Bladder microvascular endothelial cell (primary cell): Measurements from ENCODE around the gene SOX13. TPM values are rescaled to one million over a fixed set of nuclear protein-coding genes. Genes with fewer than 3 reads are reported as not detected.

Experiments
- total RNA-seq: library from RNA; depleted of rRNA; stranded (reverse); fragments of >200 nt; gene quantifications from 2 replicates; pipeline ENCODE4 v1.2.3, GENCODE V29; 2014

SOX13 gene
- total RNA-seq: 11.2 and 25.6 TPM in 2 replicates

GRCh38 chr1:204072931-204073836 is at the start of gene SOX13:
SOX13 (plus strand) TSS chr1:204073115; CDS start chr1:204112916, 39,801 bp downstream.

GRCh38 chr1:204151552-204152309 is 78.8 kb downstream of the SOX13 start, which contains the start of gene ETNK2:
ETNK2 (minus strand) TSS chr1:204152044; CDS start chr1:204151852, 192 bp downstream.

GRCh38 chr1:204166219-204166618 is 93.3 kb downstream of the SOX13 start, which contains the start of gene REN:
REN (minus strand) TSS chr1:204166337; CDS start chr1:204166293, 44 bp downstream.

Other genes starting within 250 kb of the SOX13 start
- 52.1 and 65.1 TPM in 2 replicates for gene SNRPE, start 211.5 kb upstream of the SOX13 start, total RNA-seq
- gene ETNK2, start 78.9 kb downstream of the SOX13 start, total RNA-seq: 6.2 and 15.5 TPM in 2 replicates
- under 0.01 and 0.19 TPM in 2 replicates for gene REN, start 93.2 kb downstream of the SOX13 start, total RNA-seq
- gene KISS1, start 123.4 kb downstream of the SOX13 start, total RNA-seq: 0.38 and 2.1 TPM in 2 replicates
- gene GOLT1A, start 140.9 kb downstream of the SOX13 start, total RNA-seq: not detected in 2 replicates